NCI-H1092 treated with DMSO at 0.1 percent for 48 hours (cell line): ENCODE results near the gene PLEKHG2.
A peak's percentile ranks its signal among the peaks of the same experiment; 100 is the strongest.
"Not testable (repeated sequence)": the region's sequence is repeated elsewhere in the genome, so short reads cannot be mapped to it uniquely, and the experiment has no call there.

Source experiments
- DNase-seq: peaks from one replicate; lab custom pipeline; 2025; lab: John Stamatoyannopoulos, UW

The PLEKHG2 gene

DNA sequence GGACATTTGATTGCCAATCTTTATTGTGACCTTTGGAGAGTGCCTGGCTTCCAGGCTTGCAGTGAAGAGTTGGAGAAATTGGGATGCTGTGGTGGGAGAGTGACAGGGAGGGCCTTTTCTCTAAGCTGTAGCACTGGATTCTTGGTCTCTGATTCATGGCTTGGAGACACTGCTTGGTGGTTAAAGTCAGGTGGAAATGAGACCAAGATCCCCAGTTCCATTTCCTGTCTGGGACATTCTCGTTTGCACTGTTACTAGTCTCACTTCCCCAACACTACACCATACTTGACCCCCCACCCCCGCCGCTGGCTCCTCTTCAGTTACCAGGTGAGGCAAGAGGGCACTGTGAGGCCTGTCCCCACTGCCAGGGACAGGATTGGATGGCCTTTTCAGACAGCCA, 35.8 kb downstream of the PLEKHG2 start:
- no peak for DNase-seq

DNA sequence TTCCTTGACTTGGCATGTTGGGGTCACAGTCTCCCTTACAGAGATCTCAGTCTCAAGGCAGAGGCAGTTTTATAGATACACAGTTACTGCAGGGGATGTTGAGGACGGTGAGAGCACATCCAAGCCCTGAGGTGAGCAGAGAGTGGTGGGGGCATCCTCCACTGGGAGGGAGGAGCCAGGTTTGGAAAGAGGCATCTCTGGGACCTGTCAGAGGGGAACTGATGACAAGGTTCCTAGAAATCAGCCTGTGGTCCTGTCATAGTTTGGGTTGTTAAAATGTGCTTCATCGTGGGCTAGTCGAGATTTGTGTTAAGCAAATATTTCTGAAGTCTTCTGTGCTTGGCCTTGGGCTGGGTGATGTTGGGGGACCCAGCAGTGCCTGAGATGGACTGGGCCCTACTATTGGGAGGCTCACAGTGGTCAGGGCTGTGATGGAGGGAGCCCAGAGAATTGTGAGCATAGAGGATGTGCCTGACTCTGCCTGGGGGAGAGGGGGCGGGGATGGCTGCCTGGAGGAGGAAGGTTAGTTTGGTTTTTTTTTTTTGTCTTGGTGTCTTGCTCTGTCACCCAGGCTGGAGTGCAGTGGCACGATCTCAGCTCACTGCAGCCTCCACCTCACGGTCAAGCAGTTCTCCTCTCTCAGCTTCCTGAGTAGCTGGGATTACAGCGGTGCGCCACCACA, 36.8 kb downstream of the PLEKHG2 start:
- DNase-seq = no peak

DNA sequence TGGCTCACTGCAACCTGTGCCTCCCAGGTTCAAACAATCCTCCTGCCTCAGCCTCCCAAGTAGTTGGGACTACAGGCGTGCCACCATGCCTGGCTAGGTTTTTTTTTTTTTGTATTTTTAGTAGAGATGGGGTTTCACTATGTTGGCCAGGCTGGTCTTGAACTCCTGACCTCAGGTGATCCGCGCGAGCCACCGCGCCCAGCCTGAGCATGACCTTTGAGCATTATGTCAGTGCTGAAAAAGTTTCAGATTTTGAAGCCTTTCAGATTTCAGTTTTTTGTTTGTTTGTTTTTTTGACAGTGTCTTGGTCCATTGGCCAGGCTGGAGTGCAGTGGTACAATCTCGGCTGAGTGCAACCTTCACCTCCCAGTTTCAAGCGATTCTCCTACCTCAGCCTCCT, 38.8 kb downstream of the PLEKHG2 start:
- not testable (repeated sequence) for DNase-seq

DNA sequence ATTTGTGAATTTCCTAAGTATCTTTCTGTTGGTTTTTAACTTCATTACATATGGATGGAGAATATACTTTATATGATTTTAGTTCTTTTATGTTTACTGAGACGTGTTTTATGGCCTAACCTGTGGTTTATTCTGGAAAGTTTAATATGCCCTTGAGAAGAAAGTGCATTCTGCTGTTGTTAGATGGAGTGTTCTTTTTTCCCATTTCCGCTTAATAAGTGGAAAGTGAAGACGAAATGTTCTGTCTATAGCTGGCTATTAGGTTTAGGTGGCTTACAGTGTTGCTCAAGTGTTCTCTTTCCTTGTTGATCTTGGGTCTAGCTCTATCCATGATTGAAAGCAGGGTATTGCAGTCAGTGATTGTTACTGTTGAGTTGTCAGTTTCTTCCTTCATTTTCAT, 50.9 kb downstream of the PLEKHG2 start:
- DNase-seq = no peak

DNA sequence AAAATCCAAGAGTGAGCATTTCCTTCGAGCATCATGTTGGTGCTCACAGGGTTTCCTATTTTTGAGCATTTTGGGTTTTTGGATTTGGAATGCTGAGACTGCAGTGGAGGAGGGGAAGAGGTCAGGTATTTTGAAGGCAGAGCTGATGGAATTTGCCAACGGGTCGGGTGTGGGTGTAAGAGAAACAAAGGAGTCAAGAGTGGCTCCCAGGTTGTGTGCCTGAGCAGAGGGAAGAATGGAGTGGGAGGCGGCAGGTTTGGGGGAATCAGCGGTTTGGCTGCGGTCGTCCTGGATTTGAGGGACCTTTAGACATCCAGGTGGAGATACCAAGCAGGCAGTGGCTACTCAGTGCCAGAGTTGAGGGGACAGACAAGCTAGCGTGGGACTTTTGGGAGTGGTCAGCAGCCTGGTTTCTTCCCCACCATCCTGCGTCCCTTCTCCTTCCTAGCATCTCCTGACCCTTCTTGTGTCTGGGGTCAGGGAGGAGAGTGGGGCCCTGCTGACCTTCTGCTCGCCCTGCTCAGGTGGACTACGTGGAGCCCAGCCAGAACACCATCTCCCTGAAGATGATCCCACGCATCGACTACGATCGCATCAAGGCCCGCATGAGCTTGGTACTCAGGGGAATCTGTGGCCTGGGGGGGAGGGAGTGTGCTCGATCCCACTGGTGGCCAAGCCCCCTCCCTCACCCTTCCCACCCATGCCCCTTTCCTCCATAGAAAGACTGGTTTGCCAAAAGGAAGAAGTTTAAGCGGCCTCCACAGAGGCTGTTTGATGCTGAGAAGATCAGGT, 53.7 kb downstream of the PLEKHG2 start:
- no peak for DNase-seq

DNA sequence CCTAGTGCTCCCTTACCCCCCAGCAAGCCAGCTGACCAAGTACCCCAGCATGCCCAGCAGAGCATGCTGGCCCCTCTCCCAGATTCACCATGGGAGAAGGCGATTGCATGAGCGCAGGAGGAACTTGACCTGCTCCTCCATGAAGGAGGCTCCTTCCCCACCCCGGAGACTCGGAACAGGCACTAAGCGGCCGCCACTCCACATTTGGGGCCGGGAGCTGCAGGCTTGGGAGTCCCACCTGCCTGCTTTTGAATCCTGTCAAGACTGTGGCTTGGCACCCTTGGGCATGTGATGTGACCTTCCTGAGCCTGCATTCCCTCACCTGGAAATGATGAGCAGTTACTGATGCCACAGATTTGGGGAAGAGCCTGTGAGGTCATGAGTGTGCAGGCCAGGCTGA, 55.5 kb downstream of the PLEKHG2 start:
- no peak for DNase-seq

DNA sequence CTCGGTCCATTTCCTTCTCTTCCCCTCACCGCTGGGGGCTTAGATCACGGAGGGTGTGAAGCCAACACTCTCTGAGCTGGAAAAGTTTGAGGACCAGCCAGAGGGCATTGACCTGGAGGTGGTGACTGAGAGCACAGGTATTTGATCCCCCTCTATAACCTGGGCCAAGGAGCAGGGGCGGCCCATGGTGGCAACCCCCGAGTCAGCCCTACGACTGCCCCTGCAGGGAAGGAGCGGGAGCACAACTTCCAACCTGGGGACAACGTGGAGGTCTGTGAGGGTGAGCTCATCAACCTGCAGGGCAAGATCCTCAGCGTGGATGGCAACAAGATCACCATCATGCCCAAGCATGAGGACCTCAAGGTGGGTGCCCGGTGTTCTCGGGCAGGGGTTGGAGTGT, 56.6 kb downstream of the PLEKHG2 start:
- no peak for DNase-seq

DNA sequence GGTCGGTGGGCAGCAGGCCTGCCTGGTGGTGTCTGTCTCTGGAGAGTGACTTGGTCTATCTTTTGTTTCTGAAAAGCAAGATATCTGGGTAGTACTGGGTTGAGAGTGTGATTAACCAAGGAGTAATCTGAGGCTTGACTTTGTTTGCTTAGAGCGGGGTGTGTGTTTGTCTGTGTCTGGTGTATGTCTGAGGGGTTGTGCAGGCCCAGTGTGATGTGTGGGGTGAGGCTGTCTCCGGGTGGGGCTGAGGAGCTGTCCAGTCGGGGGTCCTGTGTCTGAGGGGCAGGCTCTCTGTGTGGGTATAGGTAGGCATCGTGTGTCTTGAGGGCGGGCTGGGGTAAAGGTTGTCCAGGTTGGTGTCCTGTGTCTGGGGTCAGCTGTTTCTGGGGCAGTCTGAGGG, 57.1 kb downstream of the PLEKHG2 start:
- DNase-seq = no peak

DNA sequence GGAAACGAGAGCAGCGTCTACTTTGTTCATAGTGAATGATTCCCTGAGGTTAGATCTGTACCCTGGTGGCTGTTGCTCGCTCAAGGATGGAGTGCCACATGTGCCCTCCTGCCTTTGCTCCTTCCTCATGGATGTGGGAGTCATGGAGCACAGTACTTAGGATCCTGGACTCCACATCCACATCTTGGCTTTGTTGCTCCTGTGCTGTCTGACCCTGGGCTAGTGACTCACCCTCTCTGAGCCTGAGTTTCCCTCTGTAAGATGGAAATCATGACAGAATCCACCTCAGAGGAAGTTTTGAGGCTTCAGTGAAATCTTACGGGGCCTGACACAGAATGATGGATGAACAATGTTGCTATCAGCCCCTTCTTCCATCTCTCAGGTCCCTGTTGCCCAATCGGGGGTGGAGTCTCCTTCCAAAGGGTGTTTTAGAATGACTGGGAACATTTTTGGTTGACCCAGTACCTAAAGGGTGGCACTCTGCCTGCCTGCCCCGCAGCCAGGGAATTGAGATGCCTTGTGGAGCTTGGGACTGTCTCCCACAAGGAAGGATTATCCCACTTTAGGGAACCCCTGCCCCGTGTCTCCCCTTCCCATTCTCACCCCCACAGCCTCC, 58.4 kb downstream of the PLEKHG2 start:
- DNase-seq = no peak

DNA sequence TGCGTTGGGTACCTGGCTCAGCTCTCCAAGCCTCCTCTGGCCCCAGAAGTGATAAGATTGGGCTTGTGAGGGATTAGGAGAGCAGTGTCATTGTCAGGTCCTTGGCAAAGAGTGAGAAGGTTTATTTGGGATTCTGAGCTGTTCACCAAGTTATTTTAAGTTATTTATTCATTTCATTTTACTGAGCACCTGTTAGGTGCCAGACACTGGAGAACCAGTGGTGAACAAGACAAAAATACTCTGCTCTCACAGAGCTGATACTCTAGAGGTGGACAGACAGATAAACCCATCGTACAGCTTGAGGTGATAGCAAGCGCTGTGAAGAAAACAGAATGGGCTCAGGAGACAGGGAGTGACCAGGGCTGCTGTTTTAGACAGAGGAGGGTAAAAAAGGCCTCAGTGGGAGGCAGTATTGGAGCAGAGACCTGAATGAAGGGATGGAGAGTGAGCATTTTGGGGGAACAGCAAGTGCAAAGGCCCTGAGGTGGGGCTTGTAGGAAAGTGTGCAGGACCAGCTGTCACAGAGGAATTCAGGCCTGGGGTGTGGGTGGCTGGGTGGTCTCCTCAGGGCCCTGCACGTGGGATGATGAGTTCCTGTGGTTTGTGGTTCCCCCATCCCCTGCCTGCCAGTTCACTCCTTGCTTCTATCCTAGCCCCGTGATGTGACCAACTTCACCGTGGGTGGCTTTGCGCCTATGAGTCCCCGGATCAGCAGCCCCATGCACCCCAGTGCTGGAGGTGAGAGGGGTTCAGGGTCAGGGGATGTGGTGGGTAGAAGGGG, 59.5 kb downstream of the PLEKHG2 start:
- no peak for DNase-seq

DNA sequence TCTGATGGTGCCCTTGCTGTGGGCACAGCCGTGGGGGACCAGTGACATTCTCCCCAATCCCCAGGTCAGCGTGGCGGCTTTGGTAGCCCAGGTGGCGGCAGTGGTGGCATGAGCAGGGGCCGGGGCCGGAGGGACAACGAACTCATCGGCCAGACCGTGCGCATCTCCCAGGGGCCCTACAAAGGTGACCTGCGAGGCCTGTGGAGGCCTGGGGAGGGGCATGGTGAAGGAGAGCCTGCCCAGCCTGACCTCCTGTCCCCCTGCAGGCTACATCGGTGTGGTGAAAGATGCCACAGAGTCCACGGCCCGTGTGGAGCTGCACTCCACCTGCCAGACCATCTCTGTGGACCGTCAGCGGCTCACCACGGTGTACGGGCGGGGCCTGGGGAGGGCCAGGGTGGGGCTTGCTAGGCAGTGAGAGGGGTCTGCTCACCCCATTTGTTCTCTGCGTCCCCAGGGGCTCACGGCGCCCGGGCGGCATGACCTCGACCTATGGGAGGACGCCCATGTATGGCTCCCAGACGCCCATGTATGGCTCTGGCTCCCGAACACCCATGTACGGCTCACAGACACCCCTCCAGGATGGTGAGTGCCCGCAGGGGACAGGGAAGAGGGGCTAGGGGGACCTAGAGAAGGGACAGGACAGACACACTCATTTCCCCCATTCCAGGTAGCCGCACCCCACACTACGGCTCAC, 60.4 kb downstream of the PLEKHG2 start:
- DNase-seq = no peak

DNA sequence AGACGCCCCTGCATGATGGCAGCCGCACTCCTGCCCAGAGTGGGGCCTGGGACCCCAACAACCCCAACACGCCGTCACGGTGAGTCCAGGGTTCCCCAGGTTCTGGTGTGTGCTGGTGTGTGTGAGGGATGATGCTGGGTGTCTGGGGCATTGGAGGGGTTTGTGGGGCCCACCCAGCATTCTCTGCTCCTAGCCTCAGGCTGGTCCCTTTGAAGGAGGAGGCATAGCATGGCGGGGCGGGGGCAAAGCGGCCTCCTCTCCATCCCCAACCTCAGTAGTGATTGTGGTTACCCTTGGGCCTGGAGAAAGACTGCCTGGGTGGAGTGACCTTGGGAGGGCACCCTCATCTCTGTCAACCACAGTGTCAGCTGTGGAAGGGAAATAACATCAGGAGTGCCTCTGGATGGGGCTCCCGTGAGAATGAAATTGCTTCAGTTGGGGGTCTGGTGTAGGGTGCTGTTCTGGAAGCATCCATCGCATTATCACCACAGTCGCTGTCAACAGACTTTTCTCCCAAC, 61.0 kb downstream of the PLEKHG2 start:
- DNase-seq = no peak

DNA sequence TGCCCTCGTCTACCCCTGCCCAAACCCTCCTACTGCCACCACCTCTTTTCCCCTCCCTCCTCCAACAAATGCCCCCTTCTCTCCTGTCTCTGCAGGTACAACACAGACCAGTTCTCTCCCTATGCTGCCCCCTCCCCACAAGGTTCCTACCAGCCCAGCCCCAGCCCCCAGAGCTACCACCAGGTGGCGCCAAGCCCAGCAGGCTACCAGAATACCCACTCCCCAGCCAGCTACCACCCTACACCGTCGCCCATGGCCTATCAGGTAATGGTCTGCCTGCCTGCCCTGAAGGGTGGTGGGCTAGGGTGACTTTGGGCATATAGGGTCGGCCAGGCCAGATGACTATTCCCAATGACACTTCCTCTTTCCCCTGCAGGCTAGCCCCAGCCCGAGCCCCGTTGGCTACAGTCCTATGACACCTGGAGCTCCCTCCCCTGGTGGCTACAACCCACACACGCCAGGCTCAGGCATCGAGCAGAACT, 61.7 kb downstream of the PLEKHG2 start:
- DNase-seq = peak; percentile 10

DNA sequence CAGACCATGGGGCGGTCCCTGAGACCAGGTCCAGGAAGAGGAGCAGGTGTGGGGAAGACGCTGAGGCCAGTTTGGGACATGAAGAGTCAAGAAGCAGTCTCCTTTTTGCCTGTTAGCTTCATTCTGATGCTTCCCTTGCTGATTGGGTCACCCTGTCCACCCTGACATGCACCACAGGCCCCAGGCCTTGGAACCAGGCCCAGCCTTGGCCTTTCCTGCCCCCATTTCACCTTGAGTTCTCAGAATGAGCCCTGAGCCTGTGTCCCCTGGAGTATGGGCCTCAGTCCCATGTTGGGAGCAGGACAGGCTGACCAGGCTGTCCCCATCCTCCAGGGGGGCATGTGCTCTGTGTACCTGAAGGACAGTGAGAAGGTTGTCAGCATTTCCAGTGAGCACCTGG, 63.3 kb downstream of the PLEKHG2 start:
- DNase-seq = no peak
